ENCODE measurements around the gene NME8. TPM values are rescaled to one million over a fixed set of nuclear protein-coding genes. Genes with fewer than 3 reads are reported as not detected.

Gene NME8
- total and polyA plus RNA-seq, 2 of the 4 experiments (the other 2 are of a cell fraction), result not detected

DNA sequence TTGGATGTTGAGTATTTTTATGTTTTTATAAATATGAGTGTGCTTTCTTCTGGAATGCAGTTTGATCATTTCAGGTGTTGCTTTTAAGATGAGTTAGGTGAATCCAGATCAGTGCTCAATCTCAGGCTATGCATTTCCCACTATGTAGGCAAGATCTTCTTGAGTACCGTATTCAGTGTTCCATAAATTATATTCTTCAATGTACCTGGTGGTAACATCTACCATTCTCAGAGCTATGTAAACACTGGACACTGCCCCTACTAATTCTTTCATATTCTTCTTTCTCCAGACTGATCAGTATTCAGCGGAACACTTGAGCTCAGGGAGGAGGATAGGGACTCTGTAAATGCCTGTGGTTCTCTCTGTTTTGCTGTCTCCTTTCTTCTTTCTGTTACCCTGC lies 25.5 kb upstream of the NME8 start:
- intact Hi-C loops (cut with micrococcal nuclease), result no loop called here
- Histone ChIP-seq H3K27me3 (ENCODE audit: control insufficient read depth, insufficient read depth, low read length) (no peaks in the 10 kb centered on the region), H3K27ac (ENCODE audit: insufficient read depth, low read length) (no peak overlapping the region), H3K4me3 (ENCODE audit: insufficient read depth, low read depth, low read length) (no peak overlapping the region), H3K36me3 (ENCODE audit: control insufficient read depth, insufficient read depth, low read length) (no peaks in the 10 kb centered on the region), H4K8ac (ENCODE audit: low read depth in 2 of 2, low read length in 2 of 2) (no peak overlapping the region), H4K91ac (ENCODE audit: insufficient read depth, low read depth, low read length) (no peak overlapping the region), H3K56ac (ENCODE audit: extremely low read depth, insufficient read depth, low read length) (no peak overlapping the region), H3K18ac (ENCODE audit: low read depth, low read length) (no peak overlapping the region), H2AK5ac (ENCODE audit: low read depth, low read length) (no peak overlapping the region), H3K4me1 (ENCODE audit: control insufficient read depth, insufficient read depth, low read length) (no peaks in the 10 kb centered on the region), H2BK120ac (ENCODE audit: low read depth, low read length) (no peak overlapping the region), H3K4ac (ENCODE audit: low read depth, low read length) (no peak overlapping the region), H3K9me1 (ENCODE audit: insufficient read depth, low read length) (no peaks in the 10 kb centered on the region), H3K4me2 (ENCODE audit: low read depth, low read length) (no peak overlapping the region), H4K20me1 (ENCODE audit: insufficient read depth, low read length) (no peaks in the 10 kb centered on the region), H4K5ac (ENCODE audit: low read depth, low read length) (no peak overlapping the region), H3K9ac (ENCODE audit: low read depth, low read length) (no peak overlapping the region), H3K79me1 (ENCODE audit: low read depth in 1 of 2, low read length in 2 of 2) (no peaks in the 10 kb centered on the region), H3K23ac (ENCODE audit: low read depth, low read length) (no peak overlapping the region), H2AK9ac (replicated peaks; ENCODE audit: low read depth, low read length, poor library complexity) (no peak overlapping the region), H2BK20ac (ENCODE audit: low read depth, low read length) (no peak overlapping the region), H2BK5ac (ENCODE audit: low read depth, low read length, poor library complexity, severe bottlenecking) (no peak overlapping the region), H2BK15ac (ENCODE audit: low read depth, low read length) (no peak overlapping the region), H3K14ac (replicated peaks; ENCODE audit: low read depth, low read length) (no peak overlapping the region), H2AFZ (replicated peaks; ENCODE audit: low read length, poor library complexity) (no peak overlapping the region), H3K9me3 (ENCODE audit: control insufficient read depth, insufficient read depth, low read length) (peaks cover 4% of the 10 kb centered on the region; the same call in 1 of the 2 replicates)
- 71% methylated on average over 1 of the region's 2 CpGs; no CpG with 5 or more reads in 1 of the 2 experiments for WGBS, 2 experiments (ENCODE audit: extremely low coverage in 2 of 2, insufficient read length in 1 of 2)
- in situ Hi-C loops (cut with MboI; ENCODE audit: low sequenced_read_pairs), result no loop called here
- CTCF ChIA-PET, result interaction anchor here (1.5 kb wide), 1 partner anchor 11 kb away, joined by 3 read pairs; no protein-coding TSS in a partner anchor
- DNase-seq, result no peak
- TF ChIP-seq MXI1 (IDR thresholded peaks at IDR 0.05; ENCODE audit: borderline replicate concordance, low read depth, low read length) (no peak), FOS (IDR thresholded peaks at IDR 0.05; ENCODE audit: low read depth, low read length) (no peak), SMC3 (IDR thresholded peaks at IDR 0.05; ENCODE audit: low read depth, low read length) (no peak), RCOR1 (IDR thresholded peaks at IDR 0.05; ENCODE audit: insufficient replicate concordance, low read length) (no peak), MAFK (IDR thresholded peaks at IDR 0.05; ENCODE audit: low read depth, low read length) (no peak), CEBPB (IDR thresholded peaks at IDR 0.05; ENCODE audit: low read depth, low read length) (no peak)
- TF ChIP-seq, protein P1, sequence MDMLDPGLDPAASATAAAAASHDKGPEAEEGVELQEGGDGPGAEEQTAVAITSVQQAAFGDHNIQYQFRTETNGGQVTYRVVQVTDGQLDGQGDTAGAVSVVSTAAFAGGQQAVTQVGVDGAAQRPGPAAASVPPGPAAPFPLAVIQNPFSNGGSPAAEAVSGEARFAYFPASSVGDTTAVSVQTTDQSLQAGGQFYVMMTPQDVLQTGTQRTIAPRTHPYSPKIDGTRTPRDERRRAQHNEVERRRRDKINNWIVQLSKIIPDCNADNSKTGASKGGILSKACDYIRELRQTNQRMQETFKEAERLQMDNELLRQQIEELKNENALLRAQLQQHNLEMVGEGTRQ (IDR thresholded peaks at IDR 0.05; ENCODE audit: low read depth, low read length), result no peak
- TF ChIP-seq, protein P2, sequence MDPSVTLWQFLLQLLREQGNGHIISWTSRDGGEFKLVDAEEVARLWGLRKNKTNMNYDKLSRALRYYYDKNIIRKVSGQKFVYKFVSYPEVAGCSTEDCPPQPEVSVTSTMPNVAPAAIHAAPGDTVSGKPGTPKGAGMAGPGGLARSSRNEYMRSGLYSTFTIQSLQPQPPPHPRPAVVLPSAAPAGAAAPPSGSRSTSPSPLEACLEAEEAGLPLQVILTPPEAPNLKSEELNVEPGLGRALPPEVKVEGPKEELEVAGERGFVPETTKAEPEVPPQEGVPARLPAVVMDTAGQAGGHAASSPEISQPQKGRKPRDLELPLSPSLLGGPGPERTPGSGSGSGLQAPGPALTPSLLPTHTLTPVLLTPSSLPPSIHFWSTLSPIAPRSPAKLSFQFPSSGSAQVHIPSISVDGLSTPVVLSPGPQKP (IDR thresholded peaks at IDR 0.05; ENCODE audit: borderline replicate concordance, low read depth, low read length), result no peak
- TF ChIP-seq, protein P3, sequence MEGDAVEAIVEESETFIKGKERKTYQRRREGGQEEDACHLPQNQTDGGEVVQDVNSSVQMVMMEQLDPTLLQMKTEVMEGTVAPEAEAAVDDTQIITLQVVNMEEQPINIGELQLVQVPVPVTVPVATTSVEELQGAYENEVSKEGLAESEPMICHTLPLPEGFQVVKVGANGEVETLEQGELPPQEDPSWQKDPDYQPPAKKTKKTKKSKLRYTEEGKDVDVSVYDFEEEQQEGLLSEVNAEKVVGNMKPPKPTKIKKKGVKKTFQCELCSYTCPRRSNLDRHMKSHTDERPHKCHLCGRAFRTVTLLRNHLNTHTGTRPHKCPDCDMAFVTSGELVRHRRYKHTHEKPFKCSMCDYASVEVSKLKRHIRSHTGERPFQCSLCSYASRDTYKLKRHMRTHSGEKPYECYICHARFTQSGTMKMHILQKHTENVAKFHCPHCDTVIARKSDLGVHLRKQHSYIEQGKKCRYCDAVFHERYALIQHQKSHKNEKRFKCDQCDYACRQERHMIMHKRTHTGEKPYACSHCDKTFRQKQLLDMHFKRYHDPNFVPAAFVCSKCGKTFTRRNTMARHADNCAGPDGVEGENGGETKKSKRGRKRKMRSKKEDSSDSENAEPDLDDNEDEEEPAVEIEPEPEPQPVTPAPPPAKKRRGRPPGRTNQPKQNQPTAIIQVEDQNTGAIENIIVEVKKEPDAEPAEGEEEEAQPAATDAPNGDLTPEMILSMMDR (conservative IDR thresholded peaks at IDR 0.05; ENCODE audit: low read depth, low read length), result no peak
- dilution Hi-C loops (cut with HindIII; ENCODE audit: low sequenced_read_pairs, unreplicated experiment), result no loop called here
- POLR2A ChIA-PET (ENCODE audit: unreplicated experiment), result no interaction called here
- no TSS peak for BruUV-seq (replicated peaks)
- no peak for ATAC-seq (ENCODE audit: low read depth)

Data from IMR-90 (cell line).